Glomerular endothelial cell (primary cell): ENCODE results near the gene CRYGS. TPM values are rescaled to one million over a fixed set of nuclear protein-coding genes. Genes with fewer than 3 reads are reported as not detected.
"Not testable (repeated sequence)": the region's sequence is repeated elsewhere in the genome, so short reads cannot be mapped to it uniquely, and the experiment has no call there.

Experiments used
- DNase-seq: peaks from one replicate; pipeline ENCODE4 v3.0.0-alpha.2; 2011; ENCODE audit warnings: low read depth, low spot score; ENCODE audit errors: extremely low read depth
- total RNA-seq: library from RNA; depleted of rRNA; stranded (reverse); fragments of >200 nt; gene quantifications from 2 replicates; pipeline ENCODE4 v1.2.3, GENCODE V29; 2015

CRYGS gene
- total RNA-seq, 1 donor from 2014 or later: 3.3 TPM

DNA sequence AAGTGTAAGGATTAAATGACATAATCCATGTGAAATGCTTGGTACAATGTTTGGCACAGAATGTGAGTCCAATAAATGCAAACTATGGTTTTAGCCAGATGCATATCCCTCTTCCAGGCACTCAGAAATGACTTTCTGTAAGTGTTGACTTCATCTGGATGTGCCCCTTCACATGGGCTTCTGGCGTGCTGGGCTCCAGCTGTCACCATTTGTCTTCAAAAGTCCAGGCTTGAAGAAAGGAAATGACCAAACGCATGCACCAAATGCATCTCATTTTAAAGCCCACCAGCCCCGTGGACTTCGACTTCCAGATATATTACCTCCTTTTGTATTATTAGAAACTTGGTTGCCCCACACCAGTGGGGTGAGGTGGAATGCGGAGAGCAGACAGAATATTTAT is 23.7 kb downstream of the CRYGS start:
- no peak for DNase-seq

DNA sequence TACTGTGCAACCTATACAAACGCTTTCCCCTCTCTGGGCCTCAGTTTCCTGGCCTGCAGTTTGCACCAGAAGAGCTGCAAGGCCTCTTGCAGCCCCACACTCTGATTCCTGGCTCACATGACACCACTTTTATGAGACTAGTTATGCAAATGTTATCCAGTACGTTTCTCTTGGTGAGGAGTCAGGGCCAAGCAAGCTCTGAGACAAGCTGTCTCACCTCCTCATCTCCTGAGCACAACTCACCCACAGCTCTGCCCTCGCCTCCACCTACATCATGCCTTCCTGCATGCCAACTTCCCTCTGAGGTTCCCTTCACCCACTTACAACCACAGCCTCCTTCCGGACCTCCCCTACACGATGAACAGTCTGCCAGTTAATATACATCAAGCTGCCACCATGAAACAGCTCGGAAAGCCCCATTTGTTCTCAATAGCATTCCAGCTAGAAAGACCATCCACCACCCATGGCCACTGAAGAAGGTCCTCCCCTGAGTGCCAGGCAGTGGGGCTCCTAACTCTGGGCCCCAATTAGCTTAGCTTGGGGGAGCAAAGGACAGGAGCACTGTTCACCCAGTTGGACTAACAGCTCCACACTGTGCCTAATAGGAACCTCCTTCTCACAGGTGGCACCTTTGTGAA is 25.0 kb downstream of the CRYGS start:
- no peak for DNase-seq

DNA sequence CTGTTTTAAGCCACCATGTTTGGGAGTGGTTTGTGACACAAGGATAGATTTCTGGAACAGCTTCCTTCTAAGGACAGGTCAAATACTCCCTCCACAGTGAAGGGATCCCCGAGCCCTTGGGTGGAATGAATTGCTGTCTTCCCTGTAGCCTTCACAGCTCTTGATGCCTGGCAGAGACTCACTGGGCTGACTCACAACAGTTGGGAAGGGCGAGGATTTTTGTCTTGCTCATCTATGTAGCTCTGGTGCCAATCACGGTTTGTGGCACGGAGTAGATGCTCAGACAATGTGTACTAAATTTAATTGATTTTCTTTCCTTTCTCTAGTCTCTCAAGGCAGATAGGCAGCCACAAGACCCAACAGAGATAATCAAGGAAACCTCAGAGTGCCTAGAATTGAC is 27.0 kb downstream of the CRYGS start:
- DNase-seq: no peak

DNA sequence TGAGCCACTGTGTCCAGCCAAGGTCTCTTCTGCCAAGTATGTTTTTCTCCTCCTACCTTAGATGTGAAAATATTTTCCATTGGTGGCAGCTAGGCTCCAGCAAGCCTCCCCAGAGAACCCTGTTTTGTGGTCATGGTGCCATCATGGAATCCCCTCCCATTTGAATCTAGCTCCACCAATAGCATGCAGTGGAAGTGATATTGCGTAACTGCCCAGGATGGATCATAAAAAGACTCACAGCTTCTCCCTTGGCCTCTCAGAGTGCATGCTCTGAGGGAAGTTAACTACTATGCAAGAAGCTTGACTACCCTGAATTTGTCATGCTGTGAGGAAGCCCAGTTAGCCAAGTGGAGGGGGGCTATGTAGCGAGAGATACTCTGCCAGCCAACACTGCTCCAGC is 27.5 kb downstream of the CRYGS start:
- no peak for DNase-seq

DNA sequence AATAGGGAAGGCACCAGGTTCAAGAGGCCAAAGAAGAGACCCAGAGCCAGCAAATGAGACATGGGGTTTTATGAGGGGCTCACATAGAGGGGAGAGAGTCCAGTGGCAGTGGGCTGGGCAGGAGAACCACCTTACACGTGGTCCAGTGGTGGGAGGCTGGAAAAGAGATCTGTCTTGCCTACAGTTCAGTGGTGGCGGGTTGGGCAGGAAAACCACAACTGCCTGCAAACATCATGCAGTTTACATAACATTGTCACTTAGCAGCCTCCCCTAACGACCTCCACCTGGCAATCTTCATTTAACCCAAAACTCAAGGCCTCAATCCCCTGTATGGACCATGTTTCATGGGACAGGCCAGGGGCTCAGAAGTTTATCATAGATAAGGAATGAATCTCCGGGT is 29.1 kb downstream of the CRYGS start:
- DNase-seq: no peak

DNA sequence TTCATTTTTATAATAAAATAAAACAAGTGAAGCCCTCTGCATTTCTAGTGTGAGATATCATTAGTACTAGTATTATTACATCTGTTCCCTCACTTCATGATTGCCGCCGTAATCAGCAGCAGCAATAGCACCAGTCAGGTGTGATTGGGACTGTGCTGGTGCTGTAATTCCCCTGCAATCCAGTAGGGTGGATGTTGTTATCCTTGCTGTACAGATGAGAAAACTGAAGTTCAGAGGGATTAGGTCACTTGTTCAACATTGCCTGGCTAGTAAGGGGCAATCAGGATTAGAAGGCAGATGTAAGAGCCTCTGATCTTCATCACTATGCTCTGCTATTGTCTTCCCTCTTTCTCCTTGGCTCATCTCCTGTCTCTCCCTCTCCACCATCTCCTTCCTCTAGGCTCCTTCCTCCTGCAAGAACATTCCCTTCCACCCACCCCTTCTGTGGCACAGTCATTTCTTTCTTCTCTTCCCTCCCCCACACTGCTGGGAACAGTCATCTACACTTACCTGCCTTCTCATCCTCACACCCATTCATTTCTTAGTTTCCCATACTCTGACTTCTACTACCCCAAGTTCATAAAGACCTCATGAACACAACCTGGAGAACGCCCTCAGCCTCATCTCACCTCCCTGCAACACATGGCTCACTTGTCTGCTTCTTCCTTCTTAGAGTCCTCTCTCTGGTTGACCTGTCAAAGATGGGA is 29.7 kb downstream of the CRYGS start:
- DNase-seq: no peak

DNA sequence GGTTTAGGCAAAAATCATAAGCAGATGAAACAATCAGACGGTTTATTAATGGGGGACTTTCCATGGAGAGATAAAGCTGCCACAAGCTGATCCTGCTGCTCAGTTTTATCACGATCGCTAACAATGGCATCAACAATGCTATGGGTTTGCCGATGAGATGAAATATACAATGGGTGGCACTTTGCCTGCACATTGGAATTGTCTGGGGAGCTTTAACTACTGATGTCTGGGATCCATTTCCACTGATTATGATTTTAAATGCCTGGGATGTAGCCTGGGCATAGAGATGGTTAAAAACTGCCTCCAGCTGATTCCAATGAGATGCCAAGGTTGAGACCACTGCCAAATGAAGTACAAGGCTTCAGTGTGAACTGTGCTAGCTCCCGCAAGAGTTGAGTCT is 30.8 kb downstream of the CRYGS start:
- DNase-seq: no peak

DNA sequence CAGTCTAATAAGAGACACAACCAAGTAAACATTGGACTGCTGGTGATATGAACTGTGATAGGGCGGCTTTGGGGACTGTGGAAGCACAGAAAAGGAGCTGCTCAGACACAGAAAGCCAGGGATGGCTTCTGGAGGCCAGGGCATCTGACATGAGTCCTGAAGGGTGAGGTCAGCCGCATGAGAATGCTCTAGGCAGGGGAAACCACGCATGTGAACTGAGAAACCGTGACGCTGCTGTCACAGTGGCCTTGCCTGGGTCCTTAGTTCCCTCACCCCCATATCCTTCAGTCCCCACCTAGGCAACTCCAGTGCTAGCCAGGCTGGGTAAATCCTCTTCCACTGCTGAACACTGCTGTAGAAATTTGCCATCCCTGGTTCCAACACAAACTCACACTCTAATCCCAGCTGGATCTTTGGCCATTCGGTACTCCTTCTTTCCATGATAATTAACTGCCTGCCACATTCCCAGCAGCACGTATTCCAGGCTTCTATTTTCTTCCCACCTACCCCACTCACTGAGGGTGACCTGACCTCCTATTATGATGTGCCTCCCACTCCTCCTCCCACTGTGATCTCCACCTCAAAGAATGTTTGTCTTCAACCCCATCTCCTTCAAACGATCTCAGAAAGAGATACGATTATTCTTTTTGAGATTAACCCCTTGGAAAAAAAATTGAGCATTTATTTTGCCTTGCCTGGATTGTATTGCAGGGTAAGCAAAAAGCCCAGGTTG is 31.4 kb downstream of the CRYGS start:
- DNase-seq: no peak

DNA sequence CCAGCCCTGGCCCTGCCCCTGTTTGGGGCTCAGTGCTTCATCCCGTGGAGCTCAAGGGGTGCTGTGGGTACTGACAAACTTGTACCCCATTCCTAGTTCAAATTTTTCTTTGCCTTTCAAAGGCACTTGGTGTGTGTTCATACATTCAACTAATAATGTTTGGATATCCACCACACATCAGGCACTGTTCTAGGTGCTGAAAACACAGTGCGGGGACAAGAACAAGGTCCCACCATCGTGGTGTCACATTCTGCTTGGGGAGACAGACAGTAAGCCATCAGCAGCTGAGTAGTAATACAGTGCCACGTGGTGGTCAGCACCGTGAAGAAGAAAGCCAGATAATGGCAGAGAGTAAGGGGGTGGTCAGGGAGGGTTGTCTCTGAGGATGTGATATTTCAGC is 32.5 kb downstream of the CRYGS start:
- DNase-seq: no peak

DNA sequence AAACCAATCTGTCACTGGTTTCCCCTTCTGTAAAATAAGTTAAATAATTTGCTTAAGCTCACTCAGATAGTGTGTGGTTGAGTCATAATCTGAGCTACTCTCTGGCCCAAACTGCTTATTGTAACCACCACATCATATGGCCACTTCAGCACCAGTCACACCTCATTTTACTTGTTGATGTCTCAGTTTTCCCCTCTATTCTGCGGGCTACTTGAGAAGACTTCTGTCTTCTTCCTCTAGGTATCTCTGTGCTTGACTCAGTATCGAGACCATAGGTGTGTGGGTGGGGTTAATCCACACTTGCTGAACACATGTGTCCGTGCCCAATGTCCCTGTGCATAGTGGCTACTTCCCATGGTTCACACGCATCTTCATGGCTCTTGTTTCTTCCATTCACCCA is 32.9 kb downstream of the CRYGS start:
- DNase-seq: no peak

DNA sequence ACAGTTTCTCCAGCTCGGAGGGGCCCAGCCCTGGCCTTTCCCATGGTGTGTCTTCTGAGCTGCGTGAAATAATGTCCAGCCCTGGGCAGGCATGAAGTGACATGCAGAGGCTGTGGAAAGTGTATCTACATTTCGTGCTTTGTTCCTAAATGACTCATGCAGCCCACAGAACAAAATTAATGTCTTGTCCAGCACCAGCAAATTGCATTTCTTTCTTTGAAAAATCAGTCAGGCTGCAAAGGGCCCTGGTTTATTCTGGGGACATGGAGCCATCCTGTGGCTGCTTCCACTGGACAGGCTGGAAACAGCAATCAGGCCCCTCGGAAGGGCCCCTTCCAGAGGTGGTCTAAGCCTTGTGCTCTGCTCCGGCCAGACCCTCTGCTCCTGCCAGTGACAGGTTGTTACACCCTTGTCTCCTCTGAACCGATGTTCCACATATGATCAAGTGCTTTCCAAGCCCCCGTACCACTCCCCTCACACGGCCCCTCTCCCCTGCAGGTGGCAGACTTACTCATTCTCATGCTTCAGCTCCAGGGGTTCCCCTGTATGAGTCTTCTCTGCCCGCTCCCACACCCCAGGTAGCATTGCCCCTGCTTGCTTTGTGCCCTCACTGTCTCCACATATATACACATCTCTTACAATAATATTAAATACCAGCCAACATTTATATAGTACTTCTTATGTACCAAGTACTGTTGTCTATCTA is 33.7 kb downstream of the CRYGS start:
- DNase-seq: no peak

DNA sequence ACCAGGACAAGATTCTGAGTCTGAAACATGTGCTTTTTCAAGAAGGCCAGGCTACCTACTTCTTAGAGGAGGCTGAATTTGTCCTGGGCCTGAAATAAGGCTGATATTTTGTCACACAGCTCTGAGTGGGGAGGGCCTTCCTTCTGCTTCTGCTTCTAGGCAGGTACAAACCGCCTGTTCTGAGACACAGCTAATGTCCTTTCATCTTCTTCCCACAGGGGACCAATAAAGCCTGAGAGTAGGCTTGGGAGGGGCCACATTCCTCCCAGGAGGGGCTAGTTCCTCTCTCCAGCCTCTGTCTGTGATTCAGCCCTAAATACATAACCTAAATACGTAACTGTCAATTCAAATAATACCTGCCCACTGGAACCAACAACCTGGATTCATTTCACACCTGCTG is 34.8 kb downstream of the CRYGS start:
- no peak for DNase-seq

DNA sequence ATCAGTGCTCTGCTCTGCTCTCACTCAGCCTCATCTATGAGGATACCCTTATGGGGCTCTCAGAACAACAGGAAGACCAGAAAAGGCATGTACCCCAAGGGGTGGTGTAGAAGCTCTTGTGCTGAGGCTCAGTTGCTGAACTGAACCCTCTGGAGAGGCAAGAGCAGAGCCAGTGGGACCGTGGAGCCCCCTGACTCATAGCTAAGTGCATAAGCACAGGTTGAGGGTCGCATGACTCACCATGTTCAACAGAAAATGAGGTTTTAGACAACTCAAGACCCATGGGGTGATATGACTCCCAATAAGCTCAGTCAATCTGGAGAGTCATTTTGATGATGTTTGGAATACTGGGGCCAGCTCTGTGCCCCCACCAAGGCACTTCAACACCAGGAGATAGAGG is 37.3 kb downstream of the CRYGS start:
- DNase-seq: no peak

DNA sequence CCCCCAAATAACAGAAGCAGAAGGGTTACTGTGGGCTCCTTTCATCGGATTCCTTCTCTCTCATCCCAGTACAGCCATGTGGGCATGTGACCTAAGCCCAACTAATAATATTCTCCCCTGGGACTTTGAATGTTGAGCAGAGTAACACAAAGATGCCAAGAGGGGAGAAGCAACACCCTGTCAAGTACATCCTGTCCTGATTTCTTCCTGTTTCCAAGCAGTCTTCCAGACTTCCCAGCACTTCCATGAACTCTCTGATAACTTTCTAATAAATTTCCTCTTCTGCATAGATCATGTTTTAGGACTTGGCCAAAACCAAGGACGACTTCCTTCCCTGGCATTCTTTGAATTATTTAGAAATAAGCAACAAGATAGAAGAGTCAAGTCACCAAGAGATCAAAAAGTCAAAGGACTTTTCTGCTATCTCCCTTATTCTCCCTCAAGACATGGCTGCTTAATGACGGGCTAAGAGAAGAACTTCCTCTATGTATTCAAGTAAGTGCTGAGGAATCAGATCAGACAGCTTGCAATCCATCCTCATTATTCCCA is 37.9 kb downstream of the CRYGS start:
- no peak for DNase-seq

DNA sequence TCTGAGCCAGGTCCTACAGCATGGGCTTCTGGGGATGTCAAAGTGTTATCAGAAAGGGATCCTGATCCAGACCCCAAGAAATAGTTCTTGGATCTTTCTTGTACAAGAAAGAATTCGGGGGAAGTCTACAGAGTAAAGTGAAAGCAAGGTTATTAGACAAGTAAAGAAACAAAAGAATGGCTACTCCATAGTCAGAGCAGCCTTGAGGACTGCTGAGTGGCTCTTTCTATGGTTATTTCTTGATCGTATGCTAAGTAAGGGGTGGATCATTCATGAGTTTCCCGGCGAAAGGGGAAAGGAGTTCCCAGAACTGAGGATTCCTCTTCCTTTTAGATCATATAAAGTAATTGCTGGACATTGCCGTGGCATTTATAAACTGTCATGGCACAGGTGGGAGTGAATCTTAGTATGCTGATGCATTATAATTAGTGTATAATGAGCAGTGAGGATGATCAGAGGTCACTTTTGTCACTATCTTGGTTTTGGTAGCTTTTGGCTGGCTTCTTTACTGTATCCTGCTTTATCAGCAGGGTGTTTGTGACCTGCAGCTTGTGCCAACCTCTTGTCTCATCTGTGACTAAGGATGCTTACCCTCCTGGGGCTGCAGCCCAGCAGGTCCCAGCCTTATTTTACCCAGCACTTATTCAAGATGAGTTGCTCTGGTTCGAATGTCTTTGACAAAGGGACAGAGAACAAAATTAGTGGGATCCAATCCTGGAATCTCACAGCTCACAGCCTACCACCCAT is 41.0 kb downstream of the CRYGS start:
- no peak for DNase-seq

DNA sequence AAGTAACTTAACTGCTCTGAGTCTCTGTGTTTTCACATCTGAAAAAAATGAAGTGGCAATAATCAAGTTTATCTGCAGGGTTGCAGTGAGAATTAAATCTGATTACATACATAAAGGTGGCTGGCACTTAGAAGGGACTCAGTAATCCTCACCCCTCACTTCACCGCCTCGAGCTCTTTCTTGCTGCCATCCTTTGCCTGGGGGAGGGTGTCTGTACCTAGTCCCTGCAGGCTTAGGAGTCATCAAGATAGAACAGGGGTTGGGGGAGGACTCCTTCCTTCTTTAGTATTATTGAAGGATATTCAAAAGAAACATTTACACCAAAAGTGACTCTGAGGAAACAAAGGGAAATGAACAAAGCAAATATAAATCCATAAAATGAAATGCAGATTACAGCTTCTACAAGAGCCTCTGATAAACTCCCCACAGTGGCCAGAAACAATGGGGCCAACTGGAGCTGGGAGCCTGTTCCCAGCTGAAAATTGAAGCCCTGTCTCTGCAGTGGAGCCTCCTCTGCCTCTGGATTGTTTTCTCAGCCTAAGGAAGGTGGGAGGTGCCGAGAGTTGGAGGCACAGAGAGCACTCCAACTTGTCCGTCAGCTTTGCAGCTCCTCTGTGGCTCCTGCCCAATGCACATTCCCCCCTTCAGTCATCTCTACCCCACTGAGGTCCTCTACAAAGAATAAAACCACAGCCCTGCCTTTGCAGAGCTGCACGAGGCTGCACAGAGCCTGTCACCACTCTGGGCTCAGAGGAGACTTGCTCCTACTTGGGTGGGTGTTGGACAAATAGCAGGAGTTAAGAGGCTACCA is 41.8 kb downstream of the CRYGS start:
- DNase-seq: no peak

DNA sequence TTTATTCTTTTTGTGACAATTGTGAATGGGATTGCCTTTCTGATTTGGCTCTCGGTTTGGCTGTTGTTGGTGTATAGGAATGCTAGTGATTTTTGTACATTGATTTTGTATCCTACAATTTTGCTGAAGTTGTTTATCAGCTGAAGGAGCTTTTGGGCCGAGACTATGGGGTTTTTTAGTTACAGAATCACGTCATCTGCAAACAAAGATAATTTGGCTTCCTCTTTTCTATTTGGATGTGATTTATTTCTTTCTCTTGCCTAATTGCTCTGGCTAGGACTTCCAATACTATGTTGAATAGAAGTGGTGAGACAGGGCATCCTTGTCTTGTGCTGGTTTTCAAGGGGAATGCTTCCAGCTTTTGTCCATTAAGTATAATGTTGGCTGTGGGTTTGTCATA is 44.2 kb downstream of the CRYGS start:
- DNase-seq: not testable (repeated sequence)

DNA sequence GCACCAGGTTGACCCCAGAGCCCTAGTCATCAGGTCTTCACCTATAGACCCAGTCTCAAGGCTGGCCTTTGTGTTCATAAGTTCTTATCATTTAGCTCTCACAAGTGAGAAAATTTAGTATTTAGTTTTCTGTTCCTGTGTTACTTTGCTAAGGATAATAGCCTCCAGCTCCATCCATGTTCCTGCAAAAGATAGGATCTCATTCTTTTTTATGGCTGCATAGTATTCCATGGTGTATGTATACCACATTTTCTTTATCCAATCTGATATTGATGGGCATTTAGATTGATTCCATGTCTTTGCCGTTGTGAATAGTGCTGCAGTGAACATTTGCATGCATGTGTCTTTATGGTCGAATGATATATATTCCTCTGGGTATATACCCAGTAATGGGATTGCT is 46.2 kb downstream of the CRYGS start:
- not testable (repeated sequence) for DNase-seq

DNA sequence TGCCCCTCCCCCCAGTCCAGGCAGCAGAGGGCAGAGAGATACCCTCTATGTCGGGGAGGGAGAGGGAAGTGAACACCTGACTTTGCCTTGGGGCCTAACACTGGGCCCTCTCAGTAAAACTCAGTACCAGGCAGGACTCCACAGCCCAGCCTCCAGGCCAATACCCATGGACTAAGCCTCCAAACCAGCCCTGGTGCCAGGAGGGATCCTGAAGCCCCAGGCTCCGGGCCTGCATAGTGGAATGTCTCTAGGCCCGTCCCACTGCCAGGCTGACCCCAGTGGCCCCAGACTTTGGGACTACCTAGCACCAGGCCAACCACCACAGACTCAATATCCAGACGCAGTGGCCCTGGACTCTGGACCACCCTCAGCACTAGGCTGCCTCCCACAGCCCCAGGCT is 46.6 kb downstream of the CRYGS start:
- no peak for DNase-seq

DNA sequence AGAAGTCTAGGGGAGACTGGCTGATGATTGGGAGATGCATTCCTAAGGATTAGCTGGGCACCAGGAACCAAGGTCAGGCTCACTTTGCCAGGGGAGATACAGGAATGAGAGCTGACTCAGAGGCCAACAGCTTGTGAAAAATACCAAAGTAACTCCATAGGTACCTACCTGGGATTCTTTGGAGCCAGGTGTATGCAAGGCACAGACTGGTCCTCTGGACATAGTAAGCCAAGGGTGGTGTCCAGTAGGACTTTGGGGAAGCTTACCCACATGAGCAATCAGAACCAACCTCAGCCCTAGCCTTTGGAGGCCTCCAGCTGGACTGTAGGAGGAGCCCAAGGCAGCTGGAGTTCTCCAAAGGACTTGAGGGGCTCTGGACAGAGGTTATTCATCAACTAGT is 47.5 kb downstream of the CRYGS start:
- no peak for DNase-seq
